Measurements from ENCODE around the gene SHISA9. TPM values are rescaled to one million over a fixed set of nuclear protein-coding genes. Genes with fewer than 3 reads are reported as not detected.

SHISA9 gene
- polyA plus RNA-seq, 1 of the 3 experiments (the other 2 are of a cell fraction): 0.02 TPM

DNA sequence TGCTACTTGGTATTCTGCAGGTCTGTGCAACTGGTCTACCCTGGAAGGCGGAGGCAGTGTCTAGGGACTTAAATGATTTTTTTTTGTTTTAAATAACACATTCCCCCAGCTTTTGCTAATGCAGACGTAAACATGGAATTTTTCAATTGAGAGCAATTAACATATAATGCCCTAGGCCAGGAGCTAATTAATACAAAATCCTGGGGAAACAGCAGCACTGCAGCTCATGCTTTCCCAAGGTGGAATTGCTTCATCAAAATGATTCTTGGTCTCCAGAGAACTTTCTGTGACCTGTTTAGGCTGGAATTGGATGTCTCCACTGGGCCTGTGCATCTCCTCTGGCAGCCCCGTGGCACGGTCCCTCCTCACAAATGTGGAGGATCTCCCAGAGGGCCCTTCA, 50.6 kb downstream of the SHISA9 start:
- Histone ChIP-seq H2AFZ (ENCODE audit: low read depth) (no peak overlapping the region), H4K20me1 (ENCODE audit: insufficient read depth) (no peaks in the 10 kb centered on the region), H3F3A (replicated peaks; ENCODE audit: insufficient read depth) (no peaks in the 10 kb centered on the region), H3K4me2 (no peak overlapping the region), H3K79me2 (ENCODE audit: insufficient read depth) (no peaks in the 10 kb centered on the region), H3K27me3 (ENCODE audit: insufficient read depth) (no peaks in the 10 kb centered on the region), H3K9me2 (no peaks in the 10 kb centered on the region), H3K4me3 (ENCODE audit: low read depth in 2 of 2, low read length in 1 of 2) (no peak overlapping the region), H3K9ac (no peak overlapping the region), H3K4me1 (ENCODE audit: control insufficient read depth in 1 of 2, insufficient read depth in 2 of 2, low read depth in 1 of 2, low read length in 1 of 2) (no peaks in the 10 kb centered on the region), H3K9me3 (no peaks in the 10 kb centered on the region), H3K27ac (ENCODE audit: low read depth in 2 of 2, low read length in 1 of 2) (no peak overlapping the region), H3K36me3 (replicated peaks in 1 of 2; ENCODE audit: control insufficient read depth in 1 of 2, insufficient read depth in 2 of 2, low read length in 1 of 2) (no peaks in the 10 kb centered on the region)
- WGBS (ENCODE audit: low lambda C conversion rate): 43% methylated on average over 4 of the region's 4 CpGs
- TF ChIP-seq GATA2 (CRISPR knock-in tag; IDR thresholded peaks at IDR 0.05) (no peak), POLR2AphosphoS5 (IDR thresholded peaks at IDR 0.05; ENCODE audit: low read depth, low read length) (no peak)
- ChIA-PET POLR2A (no interaction called here), CTCF (no interaction called here)
- DNase-seq: no peak

GRCh38 chr16:12958366-12958765, 57.0 kb downstream of the SHISA9 start:
- Histone ChIP-seq H3F3A (replicated peaks; ENCODE audit: insufficient read depth) (no peaks in the 10 kb centered on the region), H3K4me2 (no peak overlapping the region), H3K27ac (ENCODE audit: low read depth in 2 of 2, low read length in 1 of 2) (no peak overlapping the region), H3K9ac (no peak overlapping the region), H3K9me2 (no peaks in the 10 kb centered on the region), H4K20me1 (ENCODE audit: insufficient read depth) (no peaks in the 10 kb centered on the region), H3K36me3 (replicated peaks in 1 of 2; ENCODE audit: control insufficient read depth in 1 of 2, insufficient read depth in 2 of 2, low read length in 1 of 2) (no peaks in the 10 kb centered on the region), H2AFZ (ENCODE audit: low read depth) (no peak overlapping the region), H3K79me2 (ENCODE audit: insufficient read depth) (no peaks in the 10 kb centered on the region), H3K27me3 (ENCODE audit: insufficient read depth) (no peaks in the 10 kb centered on the region), H3K4me1 (ENCODE audit: control insufficient read depth in 1 of 2, insufficient read depth in 2 of 2, low read depth in 1 of 2, low read length in 1 of 2) (no peaks in the 10 kb centered on the region), H3K9me3 (no peaks in the 10 kb centered on the region), H3K4me3 (ENCODE audit: low read depth in 2 of 2, low read length in 1 of 2) (no peak overlapping the region)
- TF ChIP-seq NRF1 (IDR thresholded peaks at IDR 0.05; ENCODE audit: low read depth, low read length): no peak
- TF ChIP-seq GATA2 (CRISPR knock-in tag; IDR thresholded peaks at IDR 0.05): no peak
- no peak for TF ChIP-seq POLR2AphosphoS5 (IDR thresholded peaks at IDR 0.05; ENCODE audit: low read depth, low read length)
- ChIA-PET POLR2A (no interaction called here), CTCF (no interaction called here)
- no peak for DNase-seq

- Histone ChIP-seq H3K79me2 (ENCODE audit: insufficient read depth) (no peaks in the 10 kb centered on the region), H3K9me2 (no peaks in the 10 kb centered on the region)
- TF ChIP-seq TEAD4 (IDR thresholded peaks at IDR 0.05; ENCODE audit: borderline replicate concordance, insufficient read depth) (no peak), SMC3 (IDR thresholded peaks at IDR 0.05; ENCODE audit: low read depth, low read length) (no peak), GABPA (IDR thresholded peaks at IDR 0.05; ENCODE audit: low read depth) (no peak), RAD21 (IDR thresholded peaks at IDR 0.05; ENCODE audit: low read length) (no peak), EZH2phosphoT487 (IDR thresholded peaks at IDR 0.05; ENCODE audit: borderline replicate concordance, low read depth) (no peak), RCOR1 (IDR thresholded peaks at IDR 0.05; ENCODE audit: low read length) (no peak), RFX5 (IDR thresholded peaks at IDR 0.05; ENCODE audit: low read length) (no peak), SIN3A (IDR thresholded peaks at IDR 0.05; ENCODE audit: borderline replicate concordance, low read depth, low read length) (no peak), CHD2 (IDR thresholded peaks at IDR 0.05; ENCODE audit: low read length, partially characterized antibody) (no peak), RXRA (IDR thresholded peaks at IDR 0.05; ENCODE audit: borderline replicate concordance, low read depth) (no peak)
- TF ChIP-seq, protein P1, sequence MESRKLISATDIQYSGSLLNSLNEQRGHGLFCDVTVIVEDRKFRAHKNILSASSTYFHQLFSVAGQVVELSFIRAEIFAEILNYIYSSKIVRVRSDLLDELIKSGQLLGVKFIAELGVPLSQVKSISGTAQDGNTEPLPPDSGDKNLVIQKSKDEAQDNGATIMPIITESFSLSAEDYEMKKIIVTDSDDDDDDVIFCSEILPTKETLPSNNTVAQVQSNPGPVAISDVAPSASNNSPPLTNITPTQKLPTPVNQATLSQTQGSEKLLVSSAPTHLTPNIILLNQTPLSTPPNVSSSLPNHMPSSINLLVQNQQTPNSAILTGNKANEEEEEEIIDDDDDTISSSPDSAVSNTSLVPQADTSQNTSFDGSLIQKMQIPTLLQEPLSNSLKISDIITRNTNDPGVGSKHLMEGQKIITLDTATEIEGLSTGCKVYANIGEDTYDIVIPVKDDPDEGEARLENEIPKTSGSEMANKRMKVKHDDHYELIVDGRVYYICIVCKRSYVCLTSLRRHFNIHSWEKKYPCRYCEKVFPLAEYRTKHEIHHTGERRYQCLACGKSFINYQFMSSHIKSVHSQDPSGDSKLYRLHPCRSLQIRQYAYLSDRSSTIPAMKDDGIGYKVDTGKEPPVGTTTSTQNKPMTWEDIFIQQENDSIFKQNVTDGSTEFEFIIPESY (IDR thresholded peaks at IDR 0.05; ENCODE audit: borderline replicate concordance, low read depth): no peak
- TF ChIP-seq, protein P2, sequence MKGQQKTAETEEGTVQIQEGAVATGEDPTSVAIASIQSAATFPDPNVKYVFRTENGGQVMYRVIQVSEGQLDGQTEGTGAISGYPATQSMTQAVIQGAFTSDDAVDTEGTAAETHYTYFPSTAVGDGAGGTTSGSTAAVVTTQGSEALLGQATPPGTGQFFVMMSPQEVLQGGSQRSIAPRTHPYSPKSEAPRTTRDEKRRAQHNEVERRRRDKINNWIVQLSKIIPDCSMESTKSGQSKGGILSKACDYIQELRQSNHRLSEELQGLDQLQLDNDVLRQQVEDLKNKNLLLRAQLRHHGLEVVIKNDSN (IDR thresholded peaks at IDR 0.05; ENCODE audit: borderline replicate concordance, low read depth): no peak
- TF ChIP-seq, protein P3, sequence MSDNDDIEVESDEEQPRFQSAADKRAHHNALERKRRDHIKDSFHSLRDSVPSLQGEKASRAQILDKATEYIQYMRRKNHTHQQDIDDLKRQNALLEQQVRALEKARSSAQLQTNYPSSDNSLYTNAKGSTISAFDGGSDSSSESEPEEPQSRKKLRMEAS (IDR thresholded peaks at IDR 0.05; ENCODE audit: low read depth): no peak
- TF ChIP-seq, protein P4, sequence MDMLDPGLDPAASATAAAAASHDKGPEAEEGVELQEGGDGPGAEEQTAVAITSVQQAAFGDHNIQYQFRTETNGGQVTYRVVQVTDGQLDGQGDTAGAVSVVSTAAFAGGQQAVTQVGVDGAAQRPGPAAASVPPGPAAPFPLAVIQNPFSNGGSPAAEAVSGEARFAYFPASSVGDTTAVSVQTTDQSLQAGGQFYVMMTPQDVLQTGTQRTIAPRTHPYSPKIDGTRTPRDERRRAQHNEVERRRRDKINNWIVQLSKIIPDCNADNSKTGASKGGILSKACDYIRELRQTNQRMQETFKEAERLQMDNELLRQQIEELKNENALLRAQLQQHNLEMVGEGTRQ (IDR thresholded peaks at IDR 0.05; ENCODE audit: borderline replicate concordance, low read depth, low read length): no peak
Measured at GRCh38 chr16:12959072-12959471, 57.7 kb downstream of the SHISA9 start.

More at GRCh38 chr16:12959072-12959471, 57.7 kb downstream of the SHISA9 start:
- ChIA-PET CTCF (no interaction called here), POLR2A (no interaction called here)
- no peaks in the 10 kb centered on the region for H3K36me3 ChIP-seq (replicated peaks in 1 of 2; ENCODE audit: control insufficient read depth in 1 of 2, insufficient read depth in 2 of 2, low read length in 1 of 2)
- H3K4me2 ChIP-seq: no peak overlapping the region
- H3K27me3 ChIP-seq (ENCODE audit: insufficient read depth): no peaks in the 10 kb centered on the region
- H3K27ac ChIP-seq (ENCODE audit: low read depth in 2 of 2, low read length in 1 of 2): no peak overlapping the region
- no peaks in the 10 kb centered on the region for H4K20me1 ChIP-seq (ENCODE audit: insufficient read depth)
- H3F3A ChIP-seq (replicated peaks; ENCODE audit: insufficient read depth): no peaks in the 10 kb centered on the region
- H3K4me1 ChIP-seq (ENCODE audit: control insufficient read depth in 1 of 2, insufficient read depth in 2 of 2, low read depth in 1 of 2, low read length in 1 of 2): no peaks in the 10 kb centered on the region
- no peak for DNase-seq
- no peak overlapping the region for H3K4me3 ChIP-seq (ENCODE audit: low read depth in 2 of 2, low read length in 1 of 2)
- H3K9ac ChIP-seq: no peak overlapping the region
- no peaks in the 10 kb centered on the region for H3K9me3 ChIP-seq
- H2AFZ ChIP-seq (ENCODE audit: low read depth): no peak overlapping the region

Measured in SK-N-SH (cell line).